Parathyroid adenoma (tissue), 2 donors: ENCODE measurements around the gene MFSD6.

Source experiments
- H2AFZ ChIP-seq: fragments of 300-600 bp; sonication (generic); one replicate; pipeline ENCODE4 v1.7.0; 2017; ENCODE audit warnings: antibody characterized with exemption, mild to moderate bottlenecking
- H3K27ac ChIP-seq: fragments of 300-600 bp; sonication (generic); one replicate; pipeline ENCODE4 v1.7.0; 2017
- H3K27me3 ChIP-seq: fragments of 300-600 bp; sonication (generic); one replicate; pipeline ENCODE4 v1.7.0; 2017; ENCODE audit warnings: low read length; ENCODE audit not compliant: control insufficient read depth, insufficient read depth
- H3K36me3 ChIP-seq: fragments of 300-600 bp; sonication (generic); one replicate; pipeline ENCODE4 v1.7.0; 2017; ENCODE audit warnings: low read length; ENCODE audit not compliant: control insufficient read depth, insufficient read depth
- H3K4me1 ChIP-seq: fragments of 300-600 bp; sonication (generic); one replicate; pipeline ENCODE4 v1.7.0; 2017; ENCODE audit warnings: control low read depth
- H3K4me2 ChIP-seq: fragments of 300-600 bp; sonication (generic); one replicate; pipeline ENCODE4 v1.7.0; 2017; ENCODE audit warnings: low read length
- H3K4me3 ChIP-seq: fragments of 300-600 bp; sonication (generic); one replicate; pipeline ENCODE4 v1.7.0; 2017; ENCODE audit warnings: low read depth, low read length
- H3K79me2 ChIP-seq: fragments of 300-600 bp; sonication (generic); one replicate; pipeline ENCODE4 v1.7.0; 2017; ENCODE audit warnings: control low read depth
- H3K9ac ChIP-seq: fragments of 300-600 bp; sonication (generic); one replicate; pipeline ENCODE4 v1.7.0; 2017; ENCODE audit warnings: mild to moderate bottlenecking
- H3K9me3 ChIP-seq: fragments of 300-600 bp; sonication (generic); one replicate; pipeline ENCODE4 v1.7.0; 2017; ENCODE audit warnings: low read length; ENCODE audit not compliant: control insufficient read depth
- TF ChIP-seq, protein P1 (sequence below): fragments of 300-600 bp; sonication (generic); IDR thresholded peaks from one replicate; pipeline ENCODE4 v1.7.0; 2017; ENCODE audit warnings: antibody characterized with exemption, mild to moderate bottlenecking
- donor health status: primary hyperparathyroidism.

MFSD6 gene

DNA sequence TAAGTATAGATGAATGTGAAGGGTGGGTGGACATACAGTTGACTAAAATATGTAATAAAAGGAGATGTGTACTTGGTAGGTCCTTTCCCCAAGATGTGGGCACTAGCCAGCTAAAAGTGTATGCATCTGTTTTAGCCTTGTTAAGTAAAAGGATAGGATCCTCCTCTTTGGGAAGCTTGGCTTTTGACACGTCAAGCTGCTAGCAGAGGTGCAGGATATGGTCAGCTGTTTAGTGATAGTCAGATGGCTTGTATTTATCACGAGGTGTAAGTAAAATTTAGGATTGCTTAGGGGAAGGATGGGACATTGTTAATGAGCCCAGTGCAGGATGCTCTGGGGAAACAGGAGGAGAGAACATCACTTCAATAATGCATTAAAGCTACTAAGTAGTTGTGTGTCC, 1.5 kb downstream of the MFSD6 start:
- no peak overlapping the region for H3K4me3 ChIP-seq
- no peak overlapping the region for H3K27ac ChIP-seq
- H3K4me1 ChIP-seq = peaks cover 17% of the 10 kb centered on the region

DNA sequence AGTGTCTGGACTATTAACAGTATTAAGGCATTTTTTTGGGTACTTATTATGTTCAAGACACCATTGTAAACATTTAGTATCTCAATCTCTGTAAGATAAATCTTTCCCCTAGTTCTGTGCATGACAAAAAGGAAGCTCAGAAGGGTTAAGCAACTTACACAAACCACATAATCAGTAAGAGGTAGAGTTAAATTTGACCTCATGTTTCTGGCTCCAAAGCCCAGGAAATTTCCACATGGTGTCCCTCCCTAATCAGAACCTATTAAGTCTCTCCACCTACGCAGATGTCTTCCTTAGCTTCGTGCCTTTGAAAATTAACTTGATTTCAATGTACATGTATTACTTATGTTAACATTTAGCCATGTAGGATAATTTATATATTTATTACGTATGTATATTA, 2.0 kb downstream of the MFSD6 start:
- Histone ChIP-seq H3K4me1 (peaks cover 17% of the 10 kb centered on the region), H3K4me2 (no peak overlapping the region), H3K79me2 (peaks cover 32% of the 10 kb centered on the region), H3K27ac (no peak overlapping the region), H3K9ac (no peak overlapping the region), H2AFZ (no peak overlapping the region), H3K4me3 (no peak overlapping the region), H3K36me3 (no peaks in the 10 kb centered on the region), H3K27me3 (no peaks in the 10 kb centered on the region), H3K9me3 (no peaks in the 10 kb centered on the region)
- TF ChIP-seq, protein P1, sequence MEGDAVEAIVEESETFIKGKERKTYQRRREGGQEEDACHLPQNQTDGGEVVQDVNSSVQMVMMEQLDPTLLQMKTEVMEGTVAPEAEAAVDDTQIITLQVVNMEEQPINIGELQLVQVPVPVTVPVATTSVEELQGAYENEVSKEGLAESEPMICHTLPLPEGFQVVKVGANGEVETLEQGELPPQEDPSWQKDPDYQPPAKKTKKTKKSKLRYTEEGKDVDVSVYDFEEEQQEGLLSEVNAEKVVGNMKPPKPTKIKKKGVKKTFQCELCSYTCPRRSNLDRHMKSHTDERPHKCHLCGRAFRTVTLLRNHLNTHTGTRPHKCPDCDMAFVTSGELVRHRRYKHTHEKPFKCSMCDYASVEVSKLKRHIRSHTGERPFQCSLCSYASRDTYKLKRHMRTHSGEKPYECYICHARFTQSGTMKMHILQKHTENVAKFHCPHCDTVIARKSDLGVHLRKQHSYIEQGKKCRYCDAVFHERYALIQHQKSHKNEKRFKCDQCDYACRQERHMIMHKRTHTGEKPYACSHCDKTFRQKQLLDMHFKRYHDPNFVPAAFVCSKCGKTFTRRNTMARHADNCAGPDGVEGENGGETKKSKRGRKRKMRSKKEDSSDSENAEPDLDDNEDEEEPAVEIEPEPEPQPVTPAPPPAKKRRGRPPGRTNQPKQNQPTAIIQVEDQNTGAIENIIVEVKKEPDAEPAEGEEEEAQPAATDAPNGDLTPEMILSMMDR = no peak

More for the DNA sequence above, 1.5 kb downstream of the MFSD6 start:
- Histone ChIP-seq H3K9ac (no peak overlapping the region), H2AFZ (no peak overlapping the region), H3K4me2 (peak overlapping the region; percentile 92), H3K27me3 (no peaks in the 10 kb centered on the region), H3K9me3 (no peaks in the 10 kb centered on the region), H3K36me3 (no peaks in the 10 kb centered on the region), H3K79me2 (peaks cover 32% of the 10 kb centered on the region)
- TF ChIP-seq, protein P1 = no peak

DNA sequence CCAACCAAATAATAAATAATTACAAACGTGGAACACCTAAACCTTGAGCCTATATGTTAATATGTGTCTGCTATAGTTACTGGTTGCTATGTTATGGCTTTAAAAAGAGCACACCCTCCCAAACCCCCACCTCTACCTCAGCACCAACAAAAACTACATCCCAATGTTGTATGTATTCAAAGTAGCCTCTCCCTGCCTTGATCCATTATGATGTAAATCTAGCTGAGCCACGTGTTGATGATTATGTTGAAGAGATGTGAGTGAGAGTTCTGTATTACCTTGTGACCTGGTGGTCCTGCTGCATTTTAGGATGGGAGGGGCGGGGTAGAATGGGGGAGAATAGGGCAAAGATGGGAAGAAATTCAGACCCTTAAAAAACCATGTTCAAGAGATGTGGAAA, 4.8 kb downstream of the MFSD6 start:
- Histone ChIP-seq H3K9me3 (no peaks in the 10 kb centered on the region), H3K4me1 (peaks cover 29% of the 10 kb centered on the region), H3K79me2 (peaks cover 42% of the 10 kb centered on the region), H3K27ac (no peak overlapping the region), H3K36me3 (no peaks in the 10 kb centered on the region), H3K4me2 (no peak overlapping the region), H3K9ac (no peak overlapping the region), H3K4me3 (no peak overlapping the region), H2AFZ (no peak overlapping the region), H3K27me3 (no peaks in the 10 kb centered on the region)
- TF ChIP-seq, protein P1 = no peak

DNA sequence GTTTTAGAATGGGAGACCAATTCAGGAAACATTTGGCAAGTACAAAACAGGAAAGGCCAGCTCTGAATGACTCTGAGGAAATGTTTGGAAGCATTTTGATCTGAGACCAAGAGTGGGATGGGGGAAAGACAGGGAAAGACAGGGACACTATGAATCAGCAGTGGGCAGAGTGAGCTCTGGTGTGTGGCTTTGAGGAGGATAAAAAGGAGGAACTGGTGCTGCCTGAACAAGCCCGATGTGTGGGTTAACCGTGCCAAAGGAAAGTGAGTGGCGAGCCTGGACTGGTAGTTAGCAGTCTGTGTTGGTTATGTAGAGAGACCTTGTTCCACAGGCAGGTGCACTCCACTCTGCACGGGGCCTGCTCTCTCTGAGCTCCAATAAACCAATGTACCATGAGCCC, 5.3 kb downstream of the MFSD6 start:
- no peak overlapping the region for H3K27ac ChIP-seq
- no peaks in the 10 kb centered on the region for H3K9me3 ChIP-seq
- no peak overlapping the region for H3K9ac ChIP-seq
- no peaks in the 10 kb centered on the region for H3K36me3 ChIP-seq
- no peak overlapping the region for H3K4me2 ChIP-seq
- no peaks in the 10 kb centered on the region for H3K27me3 ChIP-seq
- H3K4me1 ChIP-seq = peaks cover 34% of the 10 kb centered on the region
- TF ChIP-seq, protein P1 = no peak
- H3K79me2 ChIP-seq = peaks cover 47% of the 10 kb centered on the region
- no peak overlapping the region for H2AFZ ChIP-seq
- H3K4me3 ChIP-seq = no peak overlapping the region

DNA sequence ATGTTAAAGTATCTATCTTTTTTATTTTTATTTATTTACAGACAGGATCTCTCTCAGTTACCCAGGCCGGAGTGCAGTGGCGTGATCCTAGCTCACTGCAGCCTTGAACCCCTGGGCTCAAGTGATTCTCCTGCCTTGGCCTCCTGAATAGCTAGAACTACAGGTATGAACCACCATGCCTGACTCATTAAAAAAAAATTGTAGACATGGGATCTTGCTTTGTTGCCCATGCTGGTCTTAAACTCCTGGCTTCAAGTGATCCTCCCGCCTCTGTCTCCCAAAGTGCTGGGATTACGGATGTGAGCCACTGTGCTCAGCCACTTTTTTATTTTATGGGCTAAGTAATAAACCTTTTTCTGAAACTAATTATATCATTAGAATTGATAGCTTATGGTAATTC, 7.1 kb downstream of the MFSD6 start:
- Histone ChIP-seq H3K79me2 (peaks cover 41% of the 10 kb centered on the region), H3K4me3 (no peak overlapping the region), H3K27me3 (no peaks in the 10 kb centered on the region), H2AFZ (no peak overlapping the region), H3K9me3 (no peaks in the 10 kb centered on the region), H3K9ac (no peak overlapping the region), H3K27ac (peak overlapping the region; percentile 82), H3K36me3 (no peaks in the 10 kb centered on the region), H3K4me1 (peaks cover 40% of the 10 kb centered on the region), H3K4me2 (no peak overlapping the region)
- TF ChIP-seq, protein P1 = no peak
